MCF 10A (cell line): ENCODE results near the gene RNF220. TPM values are rescaled to one million over a fixed set of nuclear protein-coding genes. Genes with fewer than 3 reads are reported as not detected.

Experiments
- BruUV-seq: library from RNA; stranded (reverse); fragments of 400-500 nt; replicated peaks from 2 replicates; lab custom pipeline; 2021; lab: Mats Ljungman, UMichigan
- CTCF ChIA-PET: fragments of 300-600 bp; sonication (Branson Sonifier 250); formaldehyde crosslinking; extraction: SDS; loops from one replicate; lab custom pipeline; 2021; ENCODE audit warnings: antibody characterized with exemption, inconsistent platforms; lab: Yijun Ruan, JAX
- POLR2A ChIA-PET: fragments of 300-600, 350-650 bp; sonication (Branson Sonifier 250); formaldehyde crosslinking; extraction: SDS; loops from one replicate; lab custom pipeline; 2020; ENCODE audit warnings: antibody characterized with exemption, inconsistent platforms; lab: Yijun Ruan, JAX
- DNase-seq: peaks from one replicate; pipeline ENCODE4 v3.0.0-alpha.2; 2018; ENCODE audit not compliant: unreplicated experiment
- H3K27ac Mint-ChIP-seq: one replicate; pipeline ENCODE4 v1.8.0; 2022; ENCODE audit warnings: mild to moderate bottlenecking, low read depth, mixed read lengths; ENCODE audit not compliant: unreplicated experiment
- H3K27me3 Mint-ChIP-seq: one replicate; pipeline ENCODE4 v1.8.0; 2022; ENCODE audit warnings: mixed read lengths; ENCODE audit not compliant: insufficient read depth, unreplicated experiment
- H3K36me3 Mint-ChIP-seq: one replicate; pipeline ENCODE4 v1.8.0; 2022; ENCODE audit warnings: mild to moderate bottlenecking, moderate library complexity, mixed read lengths; ENCODE audit not compliant: insufficient read depth, unreplicated experiment
- H3K4me1 Mint-ChIP-seq: one replicate; pipeline ENCODE4 v1.8.0; 2022; ENCODE audit warnings: mixed read lengths; ENCODE audit not compliant: insufficient read depth, unreplicated experiment
- H3K4me3 Mint-ChIP-seq: one replicate; pipeline ENCODE4 v1.8.0; 2022; ENCODE audit warnings: mild to moderate bottlenecking, moderate library complexity, mixed read lengths; ENCODE audit not compliant: unreplicated experiment
- H3K9me3 Mint-ChIP-seq: one replicate; pipeline ENCODE4 v1.8.0; 2022; ENCODE audit warnings: mixed read lengths; ENCODE audit not compliant: unreplicated experiment
- CTCF ChIP-seq: fragments of 200-600 bp; IDR thresholded peaks from one replicate; pipeline ENCODE4 v1.8.0; 2022; ENCODE audit warnings: antibody characterized with exemption, mild to moderate bottlenecking; ENCODE audit not compliant: unreplicated experiment
- intact Hi-C: fragments of 100-400 bp; cut with micrococcal nuclease; formaldehyde crosslinking; loops from 2 replicates; pipeline ENCODE4 v1.14.1; 2022
- total RNA-seq: library from RNA; stranded (reverse); gene quantifications from 2 replicates; pipeline ENCODE4 v1.2.3, GENCODE V29; 2022

RNF220 gene
- total RNA-seq, 1 experiment from 2014 or later, result 67.1 TPM

- no peaks in the 10 kb centered on the region for H3K9me3 Mint-ChIP-seq
- peaks cover 18% of the 10 kb centered on the region for H3K4me1 Mint-ChIP-seq
- H3K27ac Mint-ChIP-seq, result no peak overlapping the region
- no TSS peak for BruUV-seq
- TF ChIP-seq CTCF, result no peak
- peaks cover 6% of the 10 kb centered on the region for H3K36me3 Mint-ChIP-seq
- CTCF ChIA-PET, result interaction anchor here (0.7 to 5.9 kb wide), 5 partner anchors 15 to 379 kb away, joined by 3 to 113 read pairs (median 18); no protein-coding TSS in a partner anchor
- no peak overlapping the region for H3K4me3 Mint-ChIP-seq
- no peak for DNase-seq
- no peaks in the 10 kb centered on the region for H3K27me3 Mint-ChIP-seq
- POLR2A ChIA-PET, result interaction anchor here (0.6 kb wide), 1 partner anchor 216 kb away, joined by 3 read pairs; no protein-coding TSS in a partner anchor
- intact Hi-C loops, result no loop called here
Measured at GRCh38 chr1:44596511-44596910, 191.5 kb downstream of the RNF220 start.

GRCh38 chr1:44598167-44598566 lies 193.1 kb downstream of the RNF220 start:
- Mint-ChIP-seq H3K9me3 (no peaks in the 10 kb centered on the region), H3K4me3 (no peak overlapping the region), H3K27me3 (no peaks in the 10 kb centered on the region), H3K27ac (no peak overlapping the region), H3K4me1 (peaks cover 12% of the 10 kb centered on the region), H3K36me3 (peaks cover 6% of the 10 kb centered on the region)
- DNase-seq, result no peak
- CTCF ChIA-PET, result interaction anchor here (0.6 to 1.7 kb wide), 5 partner anchors 78 to 613 kb away, joined by 3 to 9 read pairs (median 4); no protein-coding TSS in a partner anchor
- no peak for TF ChIP-seq CTCF
- no TSS peak for BruUV-seq
- POLR2A ChIA-PET, result interaction anchor here (0.7 kb wide), 2 partner anchors 243 to 267 kb away, joined by 3 read pairs; partner anchors contain the start of gene ERI3
- intact Hi-C loops, result no loop called here

- no peak overlapping the region for H3K4me3 Mint-ChIP-seq
- H3K9me3 Mint-ChIP-seq, result no peaks in the 10 kb centered on the region
- ChIA-PET CTCF (interaction anchor here (0.6 to 2.6 kb wide), 4 partner anchors 8 to 455 kb away, joined by 4 to 13 read pairs (median 6); no protein-coding TSS in a partner anchor), POLR2A (interaction anchor here (0.6 to 1.4 kb wide), 2 partner anchors 28 to 86 kb away, joined by 3 to 4 read pairs; no protein-coding TSS in a partner anchor)
- no peak for DNase-seq
- H3K4me1 Mint-ChIP-seq, result peaks cover 7% of the 10 kb centered on the region
- H3K27ac Mint-ChIP-seq, result no peak overlapping the region
- no peak for TF ChIP-seq CTCF
- no peaks in the 10 kb centered on the region for H3K27me3 Mint-ChIP-seq
- intact Hi-C loops, result no loop called here
- BruUV-seq, result no TSS peak
- no peaks in the 10 kb centered on the region for H3K36me3 Mint-ChIP-seq
Measured at GRCh38 chr1:44602634-44603628, 197.9 kb downstream of the RNF220 start.

DNA sequence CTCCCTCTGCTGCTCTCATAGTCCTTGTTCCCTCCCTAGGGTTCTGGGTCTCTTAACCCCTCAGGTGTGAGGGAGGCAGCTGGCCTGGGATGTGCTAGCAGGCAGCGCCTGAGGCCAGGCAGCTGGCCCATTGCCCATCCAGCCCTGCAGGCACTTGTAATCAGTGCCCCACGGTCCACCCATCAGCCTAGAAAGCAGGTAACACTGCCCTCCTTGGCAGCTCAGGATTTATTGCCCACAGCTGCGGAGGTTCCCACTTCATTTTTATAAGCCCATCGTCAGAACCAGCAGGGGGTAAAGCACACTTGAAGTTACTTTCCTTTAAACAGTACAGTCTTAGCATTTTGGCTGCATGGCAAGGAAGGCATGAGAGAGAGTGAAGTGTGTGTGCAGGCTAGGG lies 198.7 kb downstream of the RNF220 start:
- DNase-seq, result no peak
- no peak overlapping the region for H3K27ac Mint-ChIP-seq
- no TSS peak for BruUV-seq
- H3K9me3 Mint-ChIP-seq, result no peaks in the 10 kb centered on the region
- intact Hi-C loops, result no loop called here
- no peak overlapping the region for H3K4me3 Mint-ChIP-seq
- ChIA-PET POLR2A (interaction anchor here (0.8 to 1.4 kb wide), 3 partner anchors 8 to 386 kb away, joined by 3 to 4 read pairs (median 3); no protein-coding TSS in a partner anchor), CTCF (interaction anchor here (0.6 to 2.6 kb wide), 5 partner anchors 9 to 456 kb away, joined by 4 to 13 read pairs (median 5); no protein-coding TSS in a partner anchor)
- H3K36me3 Mint-ChIP-seq, result no peaks in the 10 kb centered on the region
- TF ChIP-seq CTCF, result no peak
- no peaks in the 10 kb centered on the region for H3K27me3 Mint-ChIP-seq
- H3K4me1 Mint-ChIP-seq, result peaks cover 7% of the 10 kb centered on the region
